ENCODE data around the gene NLK.

GRCh38 chr17:28242791-28243190 is 200.3 kb downstream of the NLK start:
- TF ChIP-seq ZBTB40 (IDR thresholded peaks at IDR 0.05) (no peak), ZBTB40 (CRISPR knock-in tag; IDR thresholded peaks at IDR 0.05) (no peak), EZH2 (conservative IDR thresholded peaks at IDR 0.05; ENCODE audit: low read depth, low read length) (no peak)
